GM21717 (cell line): ENCODE measurements around the gene KRT73.

Experiments used
- ATAC-seq: cut with Tn5 transposase; IDR thresholded peaks from one replicate; pipeline ENCODE4 v1.9.1; 2021; ENCODE audit warnings: mild to moderate bottlenecking, moderate library complexity; ENCODE audit not compliant: unreplicated experiment

KRT73 gene

GRCh38 chr12:52575948-52576347, 42.4 kb downstream of the KRT73 start:
- no peak for ATAC-seq

- no peak for ATAC-seq
These were observed 43.1 kb downstream of the KRT73 start for GRCh38 chr12:52575256-52575655.

- ATAC-seq, result no peak
These were observed 44.6 kb downstream of the KRT73 start, which contains the start of gene KRT74 for GRCh38 chr12:52573743-52574142. Gene KRT74 (minus strand): TSS chr12:52573843. CDS start chr12:52573777, 66 bp downstream.

- ATAC-seq, result no peak
These were observed 45.1 kb downstream of the KRT73 start for GRCh38 chr12:52573306-52573705.

- ATAC-seq, result no peak
These were observed 47.8 kb downstream of the KRT73 start for GRCh38 chr12:52570511-52570910.

GRCh38 chr12:52568111-52568510, 50.2 kb downstream of the KRT73 start:
- no peak for ATAC-seq

GRCh38 chr12:52566847-52567291, 51.5 kb downstream of the KRT73 start:
- no peak for ATAC-seq

GRCh38 chr12:52564582-52564981, 53.8 kb downstream of the KRT73 start:
- ATAC-seq, result no peak

- no peak for ATAC-seq
These were observed 56.4 kb downstream of the KRT73 start for GRCh38 chr12:52561880-52562449.

GRCh38 chr12:52559979-52560378, 58.4 kb downstream of the KRT73 start:
- ATAC-seq, result no peak

GRCh38 chr12:52558781-52559445, 59.4 kb downstream of the KRT73 start:
- no peak for ATAC-seq
